H4 (cell line): ENCODE data around the gene PLAGL2. TPM values are rescaled to one million over a fixed set of nuclear protein-coding genes. Genes with fewer than 3 reads are reported as not detected.

Experiments used
- DNase-seq: peaks from one replicate; pipeline ENCODE4 v3.0.0-alpha.2; 2015; ENCODE audit warnings: low spot score
- total RNA-seq: library from RNA; depleted of rRNA; stranded (reverse); fragments of >200 nt; shearing (Covaris generic); gene quantifications from 2 replicates; pipeline ENCODE4 v1.2.3, GENCODE V29; 2014

PLAGL2 gene
- total RNA-seq, 1 experiment from 2014 or later: 3.7 TPM

GRCh38 chr20:32231245-32231644 is 23.7 kb upstream of the PLAGL2 start:
- DNase-seq: no peak

GRCh38 chr20:32230707-32231106 is 23.2 kb upstream of the PLAGL2 start:
- no peak for DNase-seq

GRCh38 chr20:32229251-32229747 is 21.8 kb upstream of the PLAGL2 start:
- no peak for DNase-seq

GRCh38 chr20:32227744-32228688 is 20.5 kb upstream of the PLAGL2 start:
- no peak for DNase-seq

- DNase-seq: no peak
Observed at GRCh38 chr20:32227306-32227705, 19.8 kb upstream of the PLAGL2 start.

GRCh38 chr20:32226391-32226790 is 18.8 kb upstream of the PLAGL2 start:
- DNase-seq: no peak

GRCh38 chr20:32224463-32224862 is 16.9 kb upstream of the PLAGL2 start:
- no peak for DNase-seq

GRCh38 chr20:32218156-32218900 is 10.8 kb upstream of the PLAGL2 start:
- DNase-seq: no peak

GRCh38 chr20:32216179-32217142 is 8.9 kb upstream of the PLAGL2 start:
- no peak for DNase-seq

- no peak for DNase-seq
Observed at GRCh38 chr20:32215729-32216128, 8.2 kb upstream of the PLAGL2 start.

- no peak for DNase-seq
Observed at GRCh38 chr20:32215147-32215546, 7.6 kb upstream of the PLAGL2 start.

GRCh38 chr20:32213870-32214269 is 6.3 kb upstream of the PLAGL2 start:
- DNase-seq: no peak

GRCh38 chr20:32209850-32210605 is 2.5 kb upstream of the PLAGL2 start:
- DNase-seq: no peak

- DNase-seq: no peak
Observed at GRCh38 chr20:32208499-32209154, 1.1 kb upstream of the PLAGL2 start.

- no peak for DNase-seq
Observed at GRCh38 chr20:32206760-32207625, 550 bp downstream of the PLAGL2 start.

GRCh38 chr20:32205843-32206759 is 1.4 kb downstream of the PLAGL2 start:
- DNase-seq: no peak

GRCh38 chr20:32205110-32205842 is 2.3 kb downstream of the PLAGL2 start:
- no peak for DNase-seq
